GM21825 (cell line): Measurements from ENCODE around the gene PRKAR2B.

Experiments used
- ATAC-seq: cut with Tn5 transposase; IDR thresholded peaks from one replicate; pipeline ENCODE4 v1.9.1; 2021; ENCODE audit warnings: mild to moderate bottlenecking, moderate library complexity; ENCODE audit not compliant: unreplicated experiment

The PRKAR2B gene

DNA sequence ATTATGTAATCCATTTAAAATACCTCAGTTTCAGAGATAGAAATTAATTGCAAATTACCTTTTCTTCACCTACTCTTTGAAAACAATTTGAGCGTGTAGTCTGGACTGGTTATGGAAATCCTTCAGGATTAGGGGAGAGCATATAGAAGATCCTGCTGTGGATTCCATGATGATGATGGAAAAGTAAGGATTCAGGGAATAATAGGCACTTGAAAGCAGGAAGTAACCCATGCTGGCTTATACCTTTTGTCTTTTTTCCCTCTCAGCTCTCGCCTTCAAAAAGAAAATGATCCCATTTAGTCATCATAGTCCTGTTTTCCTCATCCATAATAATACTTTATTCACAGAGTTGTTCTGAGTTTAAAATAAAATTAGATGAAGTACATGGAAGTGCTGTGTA lies 128.7 kb downstream of the PRKAR2B start:
- no peak for ATAC-seq

DNA sequence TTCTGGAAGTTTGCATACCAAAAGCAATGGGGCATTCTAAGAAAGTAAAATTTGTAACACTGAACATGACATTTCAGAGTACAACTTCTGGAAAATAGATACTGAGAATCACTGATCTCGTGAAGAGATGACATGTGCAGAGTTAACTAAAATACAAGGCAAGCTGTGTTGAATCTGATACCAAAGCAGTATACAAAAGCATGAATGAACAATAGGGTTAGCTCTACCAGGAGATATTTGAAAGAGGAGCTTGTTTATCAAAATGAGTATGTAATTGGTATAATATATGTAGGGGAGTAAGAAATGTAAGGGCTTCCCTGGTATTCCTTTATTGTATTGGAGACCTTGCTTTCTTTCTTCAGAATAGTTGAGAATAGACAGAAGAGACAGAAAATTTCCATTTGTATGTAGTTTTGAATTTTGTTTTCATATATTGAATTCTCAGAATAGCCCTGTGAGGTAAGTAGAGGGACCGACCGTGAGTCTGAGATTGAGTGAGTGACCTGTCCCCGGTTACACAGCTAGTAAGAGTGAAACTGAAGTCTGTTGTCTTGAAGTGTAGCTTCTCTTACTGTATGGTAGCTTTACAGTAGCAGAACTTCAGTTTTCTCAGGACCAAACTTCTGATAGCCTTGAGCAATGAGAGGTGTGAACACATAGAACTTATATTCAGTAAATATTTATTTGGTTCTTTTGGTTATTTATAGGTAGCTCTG lies 129.3 kb downstream of the PRKAR2B start:
- peak; percentile 59 for ATAC-seq

DNA sequence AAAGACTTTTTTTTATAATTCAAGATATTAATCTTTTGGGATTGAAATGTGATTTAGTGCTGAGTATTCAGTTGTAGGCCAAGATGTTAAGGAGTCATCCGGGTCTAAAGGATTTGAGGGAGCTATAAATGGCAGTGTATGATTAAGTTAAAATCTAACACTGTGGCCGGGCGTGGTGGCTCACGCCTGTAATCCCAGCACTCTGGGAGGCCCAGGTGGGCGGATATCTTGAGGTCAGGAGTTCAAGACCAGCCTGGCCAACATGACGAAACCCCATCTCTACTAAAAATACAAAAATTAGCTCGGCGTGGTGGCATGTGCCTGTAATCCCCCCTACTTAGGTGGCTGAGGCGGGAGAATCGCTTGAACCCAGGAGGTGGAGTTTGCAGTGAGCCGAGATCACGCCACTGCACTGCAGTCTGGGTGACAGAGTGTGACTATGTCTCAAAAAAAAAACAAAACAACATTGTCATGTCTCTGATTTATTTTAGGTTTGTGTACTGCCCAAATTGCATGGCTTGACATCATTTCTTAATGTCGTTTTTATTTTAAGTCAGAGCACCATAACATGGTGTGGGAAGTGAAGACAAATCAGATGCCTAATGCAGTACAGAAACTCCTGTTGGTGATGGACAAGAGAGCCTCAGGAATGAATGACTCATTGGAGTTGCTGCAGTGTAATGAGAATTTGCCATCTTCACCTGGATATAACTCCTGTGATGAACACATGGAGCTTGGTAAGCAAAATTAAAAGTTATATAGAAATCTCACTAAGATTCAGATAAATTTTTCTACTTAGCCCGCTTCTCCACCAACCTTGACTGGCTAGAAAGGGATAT lies 135.0 kb downstream of the PRKAR2B start:
- ATAC-seq: no peak

GRCh38 chr7:107180378-107180777 lies 135.9 kb downstream of the PRKAR2B start:
- no peak for ATAC-seq

GRCh38 chr7:107181172-107181571 lies 136.7 kb downstream of the PRKAR2B start:
- no peak for ATAC-seq

GRCh38 chr7:107185716-107186115 lies 141.2 kb downstream of the PRKAR2B start:
- no peak for ATAC-seq

GRCh38 chr7:107186240-107186639 lies 141.7 kb downstream of the PRKAR2B start:
- ATAC-seq: no peak

GRCh38 chr7:107187774-107188173 lies 143.3 kb downstream of the PRKAR2B start:
- ATAC-seq: no peak

GRCh38 chr7:107190090-107190489 lies 145.6 kb downstream of the PRKAR2B start:
- ATAC-seq: no peak

DNA sequence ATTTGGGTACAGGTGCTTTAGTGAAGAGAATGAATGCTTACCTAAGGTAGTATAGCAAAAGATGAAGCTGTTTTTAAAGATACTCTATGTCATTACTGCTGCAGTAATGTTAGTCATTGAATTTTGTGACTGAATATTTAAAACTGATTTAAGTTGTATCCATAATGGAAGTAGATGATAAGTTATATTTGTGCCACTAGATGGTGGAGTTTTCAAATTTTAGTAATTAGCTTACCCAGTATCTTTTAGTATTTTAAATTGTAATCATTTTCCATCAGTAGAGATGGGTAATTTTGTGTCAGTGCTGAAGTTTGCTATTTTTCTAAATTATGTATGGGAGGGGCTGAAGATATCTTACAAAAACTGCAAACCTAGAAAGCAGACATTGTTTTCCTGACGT lies 149.5 kb downstream of the PRKAR2B start:
- ATAC-seq: no peak

DNA sequence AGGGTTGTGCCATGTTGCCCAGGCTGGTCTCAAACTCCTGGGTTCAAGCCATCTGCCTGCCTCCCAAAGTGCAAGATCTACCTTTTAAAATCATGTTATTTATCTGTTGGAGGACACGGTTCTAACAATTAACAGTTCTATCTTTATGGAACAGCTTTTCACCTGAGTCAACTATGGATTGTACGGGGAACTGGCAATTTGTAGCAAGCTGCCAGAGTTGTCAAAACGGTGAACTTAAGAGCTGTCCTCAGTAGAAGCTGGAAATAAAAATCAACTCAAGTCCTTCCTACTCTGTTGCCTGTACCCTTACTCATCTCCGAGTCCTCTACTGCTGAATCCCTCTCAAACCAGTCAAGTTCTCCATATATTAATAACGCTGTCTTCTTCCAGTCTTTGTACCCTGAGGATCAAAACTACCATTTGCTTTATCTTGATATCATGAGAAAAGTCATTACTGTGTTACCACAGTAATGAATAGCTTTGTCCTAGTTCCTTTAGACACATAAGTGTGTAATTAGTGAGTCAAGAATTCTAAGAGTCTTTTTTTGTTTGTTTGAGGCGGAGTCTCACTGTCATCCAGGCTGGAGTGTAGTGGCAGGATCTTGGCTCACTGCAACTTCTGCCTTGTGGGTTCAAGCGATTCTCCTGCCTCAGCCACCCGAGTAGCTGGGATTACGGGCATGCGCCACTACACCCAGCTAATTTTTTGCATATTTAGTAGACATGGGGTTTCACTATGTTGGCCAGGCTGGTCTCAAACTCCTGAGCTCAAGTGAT lies 152.5 kb downstream of the PRKAR2B start:
- ATAC-seq: no peak

DNA sequence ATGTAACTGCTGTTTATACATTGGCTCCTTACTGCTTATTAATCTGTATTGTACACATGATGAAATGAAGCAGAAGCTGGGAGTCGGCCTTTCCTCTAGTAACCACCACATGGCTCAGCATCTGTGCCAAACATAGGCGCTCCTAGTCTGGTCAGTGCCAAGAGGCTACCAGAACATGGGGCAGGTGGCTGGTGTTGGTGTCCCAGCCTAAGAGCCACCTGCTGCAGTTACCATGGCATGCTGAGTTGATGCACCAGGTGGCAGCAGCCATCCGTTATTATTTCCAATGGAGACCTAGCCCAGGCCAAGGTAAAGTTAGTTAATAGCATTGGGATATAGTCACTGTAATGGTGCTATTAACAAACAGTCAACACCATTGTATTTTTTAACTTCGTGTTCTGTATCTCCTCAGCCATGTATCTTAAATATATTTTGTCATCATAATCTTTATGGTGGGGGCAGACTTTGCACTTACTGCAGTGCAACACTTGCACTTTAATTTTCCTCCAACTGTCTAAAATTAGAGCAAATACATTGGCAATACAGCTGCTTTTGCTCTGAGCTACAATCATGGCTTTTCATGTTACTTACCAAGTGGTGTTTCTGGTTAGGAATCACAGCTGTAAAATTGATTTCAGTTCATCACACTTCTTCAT lies 157.4 kb downstream of the PRKAR2B start:
- peak; percentile 46 for ATAC-seq

DNA sequence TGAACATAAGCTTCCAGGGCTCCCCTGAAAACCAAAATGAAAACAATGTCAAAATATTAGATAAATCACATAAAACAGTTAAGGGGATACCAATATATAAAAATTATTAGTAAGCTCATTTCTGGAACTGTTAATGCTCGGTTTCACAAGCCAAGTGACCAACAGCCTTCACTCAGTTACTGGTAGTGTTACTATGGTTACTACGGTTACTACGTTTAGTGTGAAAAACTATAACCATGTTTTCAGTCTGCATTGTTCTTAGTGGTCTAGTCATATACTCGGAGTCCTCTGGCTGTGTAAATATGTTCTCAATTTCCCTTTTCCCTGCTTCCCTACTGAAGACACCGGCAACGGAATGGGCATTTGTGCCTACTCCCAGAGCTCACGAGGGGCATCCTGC lies 159.1 kb downstream of the PRKAR2B start:
- ATAC-seq: no peak

GRCh38 chr7:107206136-107206535 lies 161.6 kb downstream of the PRKAR2B start:
- no peak for ATAC-seq

DNA sequence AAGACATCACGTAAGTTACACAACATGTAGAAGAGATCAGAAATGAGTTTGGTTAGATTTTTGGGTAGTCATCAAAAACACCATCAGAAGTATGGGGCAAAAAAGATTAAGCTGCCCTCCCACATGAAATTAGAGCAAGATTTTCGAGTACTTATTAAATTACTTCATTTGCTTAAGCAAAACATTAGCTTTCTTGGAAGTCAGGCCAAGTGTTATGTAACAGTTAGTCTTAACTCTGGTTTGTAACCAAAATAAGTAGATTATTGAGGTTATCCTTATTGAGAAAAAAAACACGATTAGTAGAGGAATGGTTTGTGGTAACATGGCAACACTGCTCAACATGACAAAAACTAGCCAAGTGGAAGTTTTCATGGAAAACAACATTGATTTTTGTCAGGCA lies 162.2 kb downstream of the PRKAR2B start:
- no peak for ATAC-seq

- ATAC-seq: no peak
Observed at GRCh38 chr7:107207459-107207858, 163.0 kb downstream of the PRKAR2B start.

- no peak for ATAC-seq
Observed at GRCh38 chr7:107208024-107208521, 163.6 kb downstream of the PRKAR2B start.

- ATAC-seq: no peak
Observed at GRCh38 chr7:107208563-107208962, 164.1 kb downstream of the PRKAR2B start.

DNA sequence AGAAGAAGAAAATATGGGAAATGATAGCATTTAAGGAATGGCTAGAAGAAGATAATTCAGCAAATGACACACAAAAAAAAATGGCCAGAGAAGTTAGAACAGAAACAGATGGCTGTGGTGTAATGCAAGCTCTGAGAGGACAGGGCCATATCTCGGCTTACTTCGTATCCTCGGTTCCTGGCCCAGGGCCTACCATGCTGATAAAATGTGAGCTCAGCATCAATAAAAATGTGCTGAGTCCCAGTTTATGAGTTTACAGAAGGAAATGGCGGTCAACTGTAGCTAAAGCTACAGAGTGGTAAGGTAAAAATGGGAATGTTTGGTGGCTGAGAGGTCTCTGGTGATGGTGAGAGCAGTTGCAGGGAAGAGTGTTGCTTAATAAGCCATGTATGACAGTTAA lies 165.1 kb downstream of the PRKAR2B start:
- no peak for ATAC-seq

DNA sequence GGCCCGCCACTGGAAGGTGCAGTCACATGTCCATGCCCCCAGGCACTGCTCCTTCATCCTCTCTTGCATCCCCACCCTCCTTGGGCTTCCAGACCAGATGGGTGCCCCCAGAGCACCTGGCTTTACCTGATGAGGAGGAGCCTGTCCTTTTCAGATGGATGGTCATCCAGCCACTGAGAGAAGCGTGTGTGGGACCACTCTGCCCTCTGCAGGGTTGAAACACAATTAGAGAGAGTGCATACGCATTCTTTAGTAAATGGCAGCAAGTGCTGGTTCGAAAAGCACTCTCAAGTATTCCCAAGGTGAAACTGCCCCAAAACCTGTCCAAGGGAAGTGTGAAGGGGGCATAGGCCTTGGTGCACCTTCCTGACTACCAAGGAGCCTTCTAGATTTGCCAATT lies 165.9 kb downstream of the PRKAR2B start:
- no peak for ATAC-seq
